A673 (cell line): ENCODE results near the gene MAP3K8.

Source experiments
- CTCF ChIP-seq: fragments of 300-800, 200-600 bp; sonication (generic); conservative IDR thresholded peaks from 2 replicates; pipeline ENCODE4 v1.5.1; 2017; ENCODE audit warnings: low read depth, mild to moderate bottlenecking, antibody characterized with exemption, low read length, moderate library complexity, mixed read lengths
- EZH2 ChIP-seq: fragments of 200-600 bp; sonication (generic); IDR thresholded peaks from 2 replicates; pipeline ENCODE4 v1.6.1; 2017; ENCODE audit warnings: borderline replicate concordance, low read depth, mild to moderate bottlenecking, mixed read lengths, antibody characterized with exemption, low read length; ENCODE audit not compliant: poor library complexity, severe bottlenecking

- TF ChIP-seq CTCF = no peak
- no peak for TF ChIP-seq EZH2
Measured at GRCh38 chr10:30494558-30494957, 60.6 kb downstream of the MAP3K8 start.
